HCT116 (cell line): Measurements from ENCODE around the gene SIGLECL1. TPM values are rescaled to one million over a fixed set of nuclear protein-coding genes. Genes with fewer than 3 reads are reported as not detected.
A peak's percentile ranks its signal among the peaks of the same experiment; 100 is the strongest.
"Not testable (repeated sequence)": the region's sequence is repeated elsewhere in the genome, so short reads cannot be mapped to it uniquely, and the experiment has no call there.

ENCODE experiments used
- ATAC-seq: fragments of 200-7000 bp; cut with Tn5 transposase; 2 replicates; pipeline ENCODE4 v1.9.1; 2020; ENCODE audit warnings: mild to moderate bottlenecking, moderate library complexity
- BruUV-seq: library from RNA; stranded (reverse); fragments of 400-500 nt; replicated peaks from 2 replicates; lab custom pipeline; 2021; lab: Mats Ljungman, UMichigan
- CTCF ChIA-PET: fragments of 300-600 bp; sonication (Branson Sonifier 250); formaldehyde crosslinking; loops from one replicate; lab custom pipeline; 2021; ENCODE audit warnings: antibody characterized with exemption; lab: Charles Lee
- POLR2A ChIA-PET: fragments of 300-600, 350-600 bp; sonication (Branson Sonifier 250); formaldehyde crosslinking; loops from one replicate; lab custom pipeline; 2021; ENCODE audit warnings: antibody characterized with exemption; lab: Charles Lee
- RAD21 ChIA-PET, 2 experiments: fragments of 300-600 bp; sonication (Branson Sonifier 250); formaldehyde crosslinking; loops; one replicate each; lab custom pipeline; 2023; ENCODE audit warnings: low total read pairs in 2 of 2; ENCODE audit not compliant: uncharacterized antibody in 2 of 2, unreplicated experiment in 2 of 2, low non-redundant PET in 1 of 2; lab: Charles Lee
- DNase-seq: peaks from one replicate; pipeline ENCODE4 v3.0.0-alpha.2; 2010; ENCODE audit warnings: low read depth, low spot score
- H2AFZ ChIP-seq: fragments of 200-600 bp; shearing (Covaris generic), sonication (generic); 2 replicates; pipeline ENCODE4 v1.6.1; 2017; ENCODE audit warnings: low read depth, mixed run types, mixed read lengths, antibody characterized with exemption, low read length; ENCODE audit not compliant: poor library complexity, severe bottlenecking
- H3K27ac ChIP-seq: 2 replicates; pipeline ENCODE4 v1.5.1; 2012; ENCODE audit warnings: low read depth, low read length
- H3K27me3 ChIP-seq: fragments of 200-600 bp; sonication (generic); 2 replicates; pipeline ENCODE4 v1.6.1; 2016; ENCODE audit warnings: mixed run types, low read length, mixed read lengths; ENCODE audit not compliant: insufficient read depth
- H3K36me3 ChIP-seq, 2 experiments: fragments of 200-500 bp in 1 of 2; fragments of 200-600 bp in 1 of 2; sonication (Bioruptor generic) in 1 of 2; sonication (generic) in 1 of 2; 2 replicates each; pipeline versions ENCODE4 v1.5.1 to v1.6.1; 2014 to 2016; ENCODE audit warnings: low read length in 2 of 2, inconsistent platforms in 1 of 2, mixed read lengths in 1 of 2, mixed run types in 1 of 2; ENCODE audit not compliant: insufficient read depth in 2 of 2, control insufficient read depth in 1 of 2
- H3K4me1 ChIP-seq, 2 experiments: fragments of 200-600 bp in 1 of 2; sonication (generic) in 1 of 2; 2 replicates each; pipeline versions ENCODE4 v1.5.1 to v1.6.1; 2012 to 2017; ENCODE audit warnings: low read length in 2 of 2, inconsistent platforms in 1 of 2, mild to moderate bottlenecking in 1 of 2, mixed read lengths in 1 of 2, mixed run types in 1 of 2, moderate library complexity in 1 of 2; ENCODE audit not compliant: insufficient read depth in 2 of 2, control insufficient read depth in 1 of 2
- H3K4me2 ChIP-seq: fragments of 200-600 bp; sonication (generic); 2 replicates; pipeline ENCODE4 v1.6.1; 2017; ENCODE audit warnings: mixed run types, low read length, mixed read lengths
- H3K4me3 ChIP-seq, 2 experiments: fragments of 200-600 bp in 1 of 2; sonication (generic) in 1 of 2; replicated peaks in 1 of 2; 2 replicates each; pipeline ENCODE4 v1.5.1; 2011 to 2016; ENCODE audit warnings: low read length in 2 of 2, control low read depth in 1 of 2, low read depth in 1 of 2, mild to moderate bottlenecking in 1 of 2, mixed read lengths in 1 of 2, mixed run types in 1 of 2
- H3K79me2 ChIP-seq: fragments of 200-600 bp; sonication (generic); 2 replicates; pipeline ENCODE4 v1.6.1; 2017; ENCODE audit warnings: mild to moderate bottlenecking, mixed run types, low read length, moderate library complexity, mixed read lengths; ENCODE audit not compliant: insufficient read depth
- H3K9ac ChIP-seq: fragments of 200-600 bp; sonication (generic); 2 replicates; pipeline ENCODE4 v1.6.1; 2016; ENCODE audit warnings: low read length, mixed read lengths
- H3K9me2 ChIP-seq: fragments of 200-600 bp; sonication (generic), shearing (Covaris generic); 2 replicates; pipeline ENCODE4 v1.6.1; 2017; ENCODE audit warnings: mixed run types, mild to moderate bottlenecking, moderate library complexity; ENCODE audit not compliant: insufficient read depth
- H3K9me3 ChIP-seq, 2 experiments: fragments of 200-500 bp in 1 of 2; fragments of 200-600 bp in 1 of 2; sonication (Bioruptor generic) in 1 of 2; sonication (generic) in 1 of 2; 2 replicates each; pipeline ENCODE4 v1.6.1; 2014 to 2017; ENCODE audit warnings: low read length in 2 of 2, mixed read lengths in 2 of 2, inconsistent platforms in 1 of 2, low read depth in 1 of 2, mild to moderate bottlenecking in 1 of 2, mixed run types in 1 of 2, moderate library complexity in 1 of 2; ENCODE audit not compliant: control insufficient read depth in 1 of 2, insufficient read depth in 1 of 2
- H4K20me1 ChIP-seq: fragments of 200-600 bp; sonication (generic), shearing (Covaris generic); 2 replicates; pipeline ENCODE4 v1.6.1; 2017; ENCODE audit warnings: mixed run types, mild to moderate bottlenecking, moderate library complexity; ENCODE audit not compliant: insufficient read depth
- EZH2 ChIP-seq: fragments of 200-600 bp; sonication (generic); IDR thresholded peaks from 2 replicates; pipeline ENCODE4 v1.6.1; 2017; ENCODE audit warnings: antibody characterized with exemption, mixed run types
- FOSL1 ChIP-seq: IDR thresholded peaks from 2 replicates; pipeline ENCODE4 v1.6.1; 2012; ENCODE audit warnings: low read depth
- RAD21 ChIP-seq: IDR thresholded peaks from 2 replicates; pipeline ENCODE4 v1.6.1; 2012; ENCODE audit warnings: low read depth, mild to moderate bottlenecking
- intact Hi-C: fragments of 100-400 bp; cut with micrococcal nuclease; formaldehyde crosslinking; loops from 2 replicates; pipeline ENCODE4 v1.10.0; 2022
- total RNA-seq: library from RNA; stranded (reverse); gene quantifications from one replicate; pipeline ENCODE4 v1.2.1, GENCODE V29; 2021; ENCODE audit not compliant: unreplicated experiment
- TF ChIP-seq, protein P1 (sequence below): IDR thresholded peaks from 2 replicates; pipeline ENCODE4 v1.6.1; 2012

The SIGLECL1 gene
- total RNA-seq, 1 experiment from 2014 or later, result not detected

DNA sequence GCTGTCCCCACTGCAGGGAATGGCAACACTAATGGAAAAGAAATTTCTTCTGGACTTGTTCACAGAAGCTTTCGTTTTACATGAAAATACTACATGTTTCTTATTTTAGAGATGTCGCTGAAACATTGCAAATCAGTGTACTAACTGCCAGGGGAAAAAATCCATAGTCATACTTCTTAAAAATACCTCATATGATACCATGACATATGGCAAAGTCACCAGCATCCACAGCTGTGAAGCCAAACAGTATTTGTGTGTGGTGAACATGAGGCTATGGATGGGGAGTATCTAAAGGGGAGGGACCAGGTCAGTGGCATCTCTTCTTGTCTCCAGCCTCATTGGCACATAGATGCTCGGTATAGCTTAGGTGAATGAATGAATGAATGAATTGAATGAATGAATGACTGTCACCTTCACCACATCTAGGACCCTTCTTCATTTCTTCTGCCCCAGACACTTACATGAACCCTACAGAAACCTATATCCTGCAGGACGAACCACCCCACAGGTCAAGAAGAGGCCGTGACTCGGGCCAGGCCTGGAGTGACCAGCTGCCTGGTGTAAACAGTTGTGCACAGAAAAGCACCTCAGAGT, 40.6 kb upstream of the SIGLECL1 start:
- Histone ChIP-seq H3K79me2 (no peaks in the 10 kb centered on the region), H3K9me2 (no peaks in the 10 kb centered on the region), H3K4me2 (no peak overlapping the region), H3K36me3 (no peaks in the 10 kb centered on the region), H3K4me3 (no peak overlapping the region), H3K27me3 (no peaks in the 10 kb centered on the region), H3K27ac (no peak overlapping the region), H4K20me1 (no peaks in the 10 kb centered on the region), H2AFZ (no peak overlapping the region), H3K9ac (no peak overlapping the region), H3K4me1 (no peaks in the 10 kb centered on the region), H3K9me3 (no peaks in the 10 kb centered on the region)
- CTCF ChIA-PET, result no interaction called here
- TF ChIP-seq FOSL1 (no peak), RAD21 (no peak), EZH2 (no peak)
- TF ChIP-seq, protein P1, sequence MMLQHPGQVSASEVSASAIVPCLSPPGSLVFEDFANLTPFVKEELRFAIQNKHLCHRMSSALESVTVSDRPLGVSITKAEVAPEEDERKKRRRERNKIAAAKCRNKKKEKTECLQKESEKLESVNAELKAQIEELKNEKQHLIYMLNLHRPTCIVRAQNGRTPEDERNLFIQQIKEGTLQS, result no peak
- BruUV-seq, result no TSS peak
- ATAC-seq (no peak), DNase-seq (no peak)
- RAD21 ChIA-PET, result no interaction called here
- POLR2A ChIA-PET, result no interaction called here
- intact Hi-C loops, result no loop called here

DNA sequence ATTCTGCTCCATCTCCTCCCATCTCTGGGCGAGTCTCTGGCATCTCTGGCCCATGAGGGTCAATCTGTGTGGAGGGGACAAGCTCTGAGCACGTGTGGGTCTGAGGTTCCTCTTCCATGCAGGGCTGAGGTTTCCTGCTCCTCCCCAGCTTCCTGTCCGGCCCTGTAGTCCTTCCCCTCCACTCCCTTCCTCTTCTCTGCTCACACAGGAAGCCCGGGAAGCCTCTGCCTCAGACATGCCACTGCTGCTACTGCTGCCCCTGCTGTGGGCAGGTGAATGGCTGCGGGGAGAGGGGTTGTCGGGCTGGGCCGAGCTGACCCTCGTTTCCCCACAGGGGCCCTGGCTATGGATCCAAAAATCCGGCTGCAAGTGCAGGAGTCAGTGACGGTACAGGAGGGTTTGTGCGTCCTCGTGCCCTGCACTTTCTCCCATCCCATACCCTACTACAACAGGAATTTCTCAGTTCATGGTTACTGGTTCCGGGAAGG, 40.0 kb upstream of the SIGLECL1 start:
- H3K36me3 ChIP-seq, H3K4me2 ChIP-seq, POLR2A ChIA-PET, H2AFZ ChIP-seq, CTCF ChIA-PET, H3K27me3 ChIP-seq, H3K79me2 ChIP-seq, H3K9me3 ChIP-seq, intact Hi-C loops, DNase-seq, H3K27ac ChIP-seq, H3K9ac ChIP-seq, H3K4me3 ChIP-seq, BruUV-seq, RAD21 ChIA-PET, H3K9me2 ChIP-seq, H3K4me1 ChIP-seq, H4K20me1 ChIP-seq: not testable (repeated sequence)
- peak; percentile 53 for ATAC-seq
